ENCODE results near the gene EXOC3L4. TPM values are rescaled to one million over a fixed set of nuclear protein-coding genes. Genes with fewer than 3 reads are reported as not detected.

Gene EXOC3L4
- total and polyA plus RNA-seq, 8 donors, result 0.63 to 8.9 (median 1.3) TPM

- peaks cover 12 to 15% (median 13%) of the 10 kb centered on the region in 3 donors for H3K4me1 ChIP-seq
- H3K36me3 ChIP-seq, result no peaks in the 10 kb centered on the region
- no peak for TF ChIP-seq CTCF (IDR thresholded peaks at IDR 0.05)
- WGBS, 2 donors, result 21 to 26% methylated on average over 10 to 12 of the region's 12 CpGs
- FAIRE-seq (no peak), DNase-seq (peak in 4 of 6 donors; percentile 53 to 69 (median 62)), ATAC-seq (peak; percentile 23 to 78 (median 38))
- no peaks in the 10 kb centered on the region for H3K9me3 ChIP-seq
- intact Hi-C loops (cut with DNase I), result no loop called here
- H3K27me3 ChIP-seq, result no peaks in the 10 kb centered on the region
- peak overlapping the region in 1 of 4 donors; percentile 27 for H3K27ac ChIP-seq
- no peak overlapping the region for H3K4me3 ChIP-seq
Measured at GRCh38 chr14:103099081-103099732, 4.7 kb downstream of the EXOC3L4 start.

DNA sequence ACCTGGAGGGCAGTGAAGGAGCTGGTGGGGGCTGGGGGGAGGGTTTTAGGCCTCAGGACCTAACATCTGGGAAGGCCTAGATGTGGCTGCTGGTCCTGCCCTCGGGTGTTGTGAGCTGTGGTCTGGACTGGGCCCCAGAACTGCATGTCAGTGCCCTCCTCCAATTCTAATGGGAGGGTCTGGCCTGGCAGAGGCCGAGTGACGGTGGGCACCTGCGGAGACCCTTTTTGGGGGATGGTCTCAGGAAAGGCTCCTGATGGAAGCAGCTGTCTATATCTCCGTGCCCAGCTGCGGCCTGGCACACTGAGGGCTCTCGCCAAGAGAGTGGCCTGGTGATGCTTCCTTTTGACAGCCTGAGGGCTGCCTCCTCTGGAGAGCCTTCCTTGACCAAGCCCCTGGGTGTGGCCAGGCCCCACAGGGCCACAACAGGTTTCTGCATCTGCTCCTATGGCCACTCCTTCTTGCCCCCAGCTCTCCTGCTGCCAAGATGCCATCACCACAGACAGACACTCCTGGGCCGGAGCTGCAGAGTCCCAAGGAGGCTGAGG lies 5.3 kb downstream of the EXOC3L4 start:
- no peak for ATAC-seq
- Histone ChIP-seq H3K4me1 (peaks cover 12 to 16% (median 15%) of the 10 kb centered on the region in 3 donors), H3K27me3 (no peaks in the 10 kb centered on the region), H3K9me3 (no peaks in the 10 kb centered on the region), H3K36me3 (no peaks in the 10 kb centered on the region), H3K4me3 (no peak overlapping the region), H3K27ac (peak overlapping the region in 1 of 4 donors; percentile 27)
- peak in 3 of 6 donors; percentile 12 to 49 (median 49) for DNase-seq
- 81 to 83% methylated on average over 8 of the region's 8 CpGs for WGBS, 2 donors
- intact Hi-C loops (cut with DNase I), result loop anchor here in 2 of 3 donors (10.0 kb wide), 2 partner anchors 85 to 195 kb away; no protein-coding TSS in a partner anchor
- FAIRE-seq, result no peak
- TF ChIP-seq CTCF (IDR thresholded peaks at IDR 0.05), result no peak

DNA sequence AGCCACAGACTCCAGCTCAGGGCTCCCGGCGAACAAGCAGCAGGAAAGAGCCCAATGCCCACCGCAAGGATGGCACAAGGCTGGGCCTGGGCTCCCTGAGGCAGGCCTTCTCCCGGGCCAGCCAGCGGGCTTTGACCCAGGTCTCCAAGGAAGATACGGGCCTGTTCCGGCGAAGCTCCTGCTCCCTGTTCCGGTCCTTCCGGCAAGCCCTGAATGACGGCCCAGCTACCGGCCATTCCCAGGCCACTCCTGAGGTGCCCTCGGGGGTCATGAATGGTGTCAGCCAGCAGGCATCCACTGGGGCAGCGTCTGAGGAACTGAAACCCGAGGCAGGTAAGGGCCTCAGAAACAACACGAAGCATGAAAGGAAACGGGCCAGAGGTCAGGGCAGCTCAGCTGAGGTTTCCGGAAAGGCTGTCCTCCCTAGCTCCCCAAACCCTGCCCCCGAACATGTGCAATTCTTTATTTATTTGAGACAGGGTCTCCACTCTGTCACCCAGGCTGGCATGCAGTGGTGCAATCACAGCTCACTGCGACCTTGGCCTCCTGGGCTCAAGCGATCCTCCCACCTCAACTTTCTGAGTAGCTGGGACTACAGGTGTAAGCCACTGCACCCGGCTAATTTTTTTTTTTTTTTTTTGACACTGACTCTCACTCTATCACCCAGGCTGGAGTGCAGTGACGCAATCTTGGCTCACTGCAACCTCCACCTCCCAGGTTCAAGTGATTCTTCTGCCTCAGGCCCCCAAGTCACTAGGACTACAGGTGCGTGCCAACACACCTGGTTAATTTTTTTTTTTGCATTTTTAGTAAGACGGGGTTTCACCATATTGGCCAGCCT lies 6.0 kb downstream of the EXOC3L4 start:
- Histone ChIP-seq H3K4me3 (no peak overlapping the region), H3K9me3 (no peaks in the 10 kb centered on the region), H3K27me3 (no peaks in the 10 kb centered on the region), H3K27ac (peak overlapping the region in 1 of 4 donors; percentile 27), H3K4me1 (peaks cover 12 to 16% (median 15%) of the 10 kb centered on the region in 3 donors), H3K36me3 (no peaks in the 10 kb centered on the region)
- intact Hi-C loops (cut with DNase I), result loop anchor here in 2 of 3 donors (10.0 kb wide), 2 partner anchors 84 to 194 kb away; no protein-coding TSS in a partner anchor
- DNase-seq, result peak in 3 of 6 donors; percentile 22 to 65 (median 52)
- TF ChIP-seq CTCF (IDR thresholded peaks at IDR 0.05), result no peak
- WGBS, 2 donors, result 79% methylated on average over 24 to 25 of the region's 25 CpGs
- ATAC-seq, result no peak
- FAIRE-seq, result no peak

- DNase-seq (peak in 2 of 6 donors; percentile 17 to 21), FAIRE-seq (no peak), ATAC-seq (no peak)
Measured at GRCh38 chr14:103101257-103101962, 6.9 kb downstream of the EXOC3L4 start.

More at GRCh38 chr14:103101257-103101962, 6.9 kb downstream of the EXOC3L4 start:
- H3K27me3 ChIP-seq, result no peaks in the 10 kb centered on the region
- no peaks in the 10 kb centered on the region for H3K36me3 ChIP-seq
- TF ChIP-seq CTCF (IDR thresholded peaks at IDR 0.05), result no peak
- peaks cover 12 to 16% (median 15%) of the 10 kb centered on the region in 3 donors for H3K4me1 ChIP-seq
- H3K9me3 ChIP-seq, result no peaks in the 10 kb centered on the region
- 93 to 94% methylated on average over 10 to 11 of the region's 11 CpGs for WGBS, 2 donors
- no peak overlapping the region for H3K4me3 ChIP-seq
- H3K27ac ChIP-seq, result no peak overlapping the region
- intact Hi-C loops (cut with DNase I), result loop anchor here in 2 of 3 donors (10.0 kb wide), 2 partner anchors 83 to 193 kb away; no protein-coding TSS in a partner anchor

All from pancreas (tissue), 10 donors.